NCI-H2081 (cell line): ENCODE data around the gene STAT5B.
"Not testable (repeated sequence)": the region's sequence is repeated elsewhere in the genome, so short reads cannot be mapped to it uniquely, and the experiment has no call there.

Experiments
- DNase-seq, 2 experiments: peaks; one replicate each; lab custom pipeline; 2025; lab: John Stamatoyannopoulos, UW

STAT5B gene

DNA sequence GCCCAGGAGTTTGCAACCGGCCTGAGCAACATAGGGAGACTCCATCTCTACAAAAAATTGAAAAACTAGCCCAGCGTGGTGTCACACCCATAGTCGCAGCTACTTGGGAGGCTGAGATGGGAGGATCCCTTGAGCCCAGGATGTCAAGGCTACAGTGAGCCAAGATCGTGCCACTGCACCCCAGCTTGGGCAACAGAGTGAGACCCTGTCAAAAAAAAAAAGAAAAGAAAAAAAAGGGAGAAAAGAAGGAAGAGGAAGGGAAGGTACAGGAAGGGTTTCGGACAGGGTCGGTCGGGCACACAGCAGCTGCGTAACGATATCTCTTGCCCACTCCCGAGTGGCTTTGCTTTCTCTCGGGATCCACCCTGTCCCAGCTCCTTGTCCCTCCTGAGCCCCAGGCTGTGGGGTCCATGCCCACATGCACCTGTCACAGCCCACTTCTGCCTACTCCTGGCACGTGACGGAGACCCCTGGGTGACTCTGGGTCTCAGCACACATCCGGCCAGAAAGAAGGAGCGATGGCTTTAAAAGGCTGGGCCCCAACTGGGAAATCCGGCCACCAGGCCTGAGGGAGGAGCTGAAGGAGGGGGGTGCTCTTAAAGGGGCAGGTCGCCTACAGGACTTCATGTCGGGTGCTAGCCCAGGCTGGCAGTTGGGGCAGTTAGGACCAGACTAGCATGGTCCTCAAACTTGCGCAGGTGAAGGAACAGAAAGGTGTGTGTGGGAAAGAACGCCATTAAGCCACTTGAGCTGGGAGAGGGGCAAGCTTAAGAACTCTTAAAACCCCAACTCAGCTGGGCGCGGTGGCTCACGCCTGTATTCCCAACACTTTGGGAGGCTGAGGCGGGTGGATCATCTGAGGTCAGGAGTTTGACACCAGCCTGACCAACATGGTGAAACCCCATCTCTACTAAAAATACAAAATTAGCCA is 82.0 kb downstream of the STAT5B start, which contains the start of gene GHDC:
TSS of gene GHDC (minus strand) at position 526 of the 931 bp plus-strand sequence. CDS start 913 bp downstream, outside the sequence.
- DNase-seq = peak; percentile 81 to 85

DNA sequence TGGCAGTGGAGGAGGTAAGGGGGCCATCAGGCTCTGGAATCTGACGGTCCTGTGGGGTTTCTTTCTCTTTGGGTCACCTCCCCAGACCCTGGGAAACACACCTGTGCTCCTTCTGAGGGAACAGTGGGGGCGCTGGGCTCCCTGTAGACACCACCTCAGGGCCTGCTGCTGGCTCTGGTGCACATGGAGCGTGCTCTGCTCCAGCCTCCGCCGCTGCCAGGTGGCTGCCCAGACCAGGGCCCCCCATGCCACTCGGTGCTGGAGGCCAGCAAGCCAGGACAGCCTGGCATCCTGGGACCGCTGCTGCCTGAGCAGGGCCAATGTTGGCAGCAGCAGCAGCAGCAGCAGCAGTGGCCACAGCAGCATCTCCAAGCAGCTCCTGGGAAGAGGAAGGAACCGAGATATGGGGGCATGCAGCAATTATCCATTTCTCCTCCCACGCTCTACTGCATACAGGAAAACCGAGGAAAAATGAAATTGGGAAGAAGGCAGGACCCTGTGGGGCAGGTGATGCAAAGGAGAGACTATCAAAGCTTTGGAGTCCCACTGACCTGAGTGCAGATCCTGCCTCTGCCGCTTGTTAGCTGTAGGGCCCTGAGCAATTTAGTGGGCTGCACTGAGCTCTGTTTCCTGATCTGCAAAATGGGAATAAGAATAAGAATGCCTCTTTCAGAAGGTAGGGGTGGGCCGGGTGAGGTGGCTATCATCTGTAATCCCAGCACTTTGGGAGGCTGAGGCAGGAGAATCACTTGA is 82.8 kb downstream of the STAT5B start:
- no peak for DNase-seq

GRCh38 chr17:42192189-42193126 is 83.7 kb downstream of the STAT5B start:
- no peak for DNase-seq

DNA sequence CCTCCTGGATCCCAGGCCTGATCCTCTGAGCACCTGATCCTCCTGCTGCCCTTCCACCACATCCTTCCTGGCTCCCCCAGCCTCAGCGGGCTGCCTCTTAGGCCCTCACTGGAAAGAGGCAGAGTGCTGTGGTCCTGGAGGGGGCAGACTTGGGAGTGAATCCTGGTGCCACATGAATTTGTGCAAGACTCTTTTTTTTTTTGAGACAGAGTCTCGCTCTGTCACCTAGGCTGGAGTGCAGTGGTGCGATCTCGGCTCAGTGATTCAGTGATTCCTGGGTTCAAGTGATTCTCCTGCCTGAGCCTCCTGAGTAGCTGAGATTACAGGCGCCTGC is 84.9 kb downstream of the STAT5B start:
- no peak for DNase-seq

DNA sequence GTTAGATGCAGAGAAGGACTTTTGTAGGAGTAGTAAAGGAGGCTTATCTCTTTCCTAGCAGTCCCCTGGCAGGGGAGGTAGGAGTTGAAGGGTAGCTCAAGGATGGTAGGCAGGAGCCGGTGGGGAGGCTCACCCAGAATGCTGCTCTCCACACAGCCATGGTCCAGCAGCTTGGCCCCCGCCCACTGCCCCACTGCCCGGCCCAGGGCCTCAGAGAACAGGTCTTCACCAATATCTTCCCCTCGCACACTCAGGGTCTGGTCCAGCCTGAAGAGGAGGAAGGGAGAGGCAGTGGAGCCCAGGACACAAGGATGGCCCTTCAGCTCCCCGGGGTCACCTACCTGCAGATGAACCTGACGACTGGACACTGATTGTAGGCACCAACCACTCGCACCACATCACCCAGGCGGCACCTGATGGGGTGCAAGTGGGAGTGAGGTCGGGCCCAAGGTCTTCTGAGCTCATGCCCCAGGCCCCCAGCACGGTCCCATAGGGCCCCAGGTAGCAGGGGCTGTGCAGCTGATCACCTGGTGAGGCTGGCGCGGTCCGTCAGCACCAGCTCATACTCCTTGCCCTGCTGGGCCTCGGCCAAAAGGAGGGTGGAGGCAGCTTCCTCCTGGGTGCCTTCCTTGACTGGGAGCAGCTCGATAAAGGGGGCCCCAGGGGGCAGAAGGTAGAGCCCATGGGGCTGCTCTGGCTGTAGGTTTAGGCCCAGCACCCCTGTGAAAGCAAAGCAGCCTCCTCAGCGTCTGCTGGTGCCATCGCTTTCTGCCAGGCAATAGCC is 85.5 kb downstream of the STAT5B start:
- no peak for DNase-seq

DNA sequence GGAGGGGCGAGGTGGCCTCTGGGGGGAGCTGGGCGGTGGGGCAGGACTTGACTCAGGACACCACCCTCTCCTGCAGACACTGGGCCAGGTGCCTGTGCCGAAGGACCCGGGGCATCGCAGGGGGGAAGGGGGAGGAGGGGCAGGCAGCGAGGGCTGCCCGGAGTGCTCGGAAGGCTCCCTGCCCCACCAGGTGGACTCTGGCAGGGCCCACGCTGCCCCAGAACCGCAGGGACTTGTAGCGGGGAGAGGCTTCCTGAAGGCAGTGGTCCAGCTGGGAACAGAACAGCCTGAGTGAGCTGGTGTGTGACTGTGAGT is 86.6 kb downstream of the STAT5B start:
- no peak for DNase-seq

DNA sequence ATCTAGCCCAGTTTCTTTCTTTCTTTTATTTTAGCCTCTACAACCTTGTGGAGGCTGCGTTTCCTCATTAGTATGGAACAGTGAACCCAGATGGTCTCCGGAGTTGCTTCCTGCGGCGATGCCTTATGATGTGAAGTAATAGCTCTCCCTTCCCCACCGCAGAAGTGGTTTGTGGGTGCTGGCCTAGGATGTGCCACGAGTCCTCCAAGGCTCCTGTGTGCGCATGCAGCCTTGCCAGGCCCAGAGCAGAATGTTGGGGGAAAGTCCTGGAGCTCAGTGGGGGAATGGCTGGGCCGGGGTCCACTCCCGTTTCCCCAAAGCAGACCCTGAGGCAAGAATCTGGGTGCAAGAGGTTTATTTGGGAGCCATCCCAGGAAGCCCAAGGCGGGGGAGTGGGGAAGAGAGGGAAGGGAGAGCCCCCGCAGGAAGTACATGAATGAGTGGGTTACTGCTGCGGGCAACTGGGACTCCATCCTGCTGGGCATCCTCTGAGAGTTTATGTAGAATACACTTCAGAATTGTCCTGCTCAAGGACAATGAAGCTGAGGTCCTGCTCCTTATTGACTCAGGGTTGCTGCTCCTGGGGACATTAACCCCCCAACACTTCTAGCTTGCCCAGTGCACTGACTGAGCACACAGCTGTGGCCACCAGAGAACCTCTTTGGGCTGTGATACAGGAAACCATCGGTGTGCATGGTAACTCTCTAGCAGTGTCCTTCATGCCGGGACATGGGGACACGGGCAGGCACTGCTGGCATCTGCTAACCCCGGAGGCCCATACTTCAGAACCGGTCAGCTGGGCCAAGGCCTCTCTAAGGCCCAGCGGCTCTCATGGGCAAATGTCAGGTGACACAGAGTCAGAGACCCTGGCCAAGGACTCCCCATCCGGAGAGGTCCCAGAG is 87.2 kb downstream of the STAT5B start:
- DNase-seq = no peak

- DNase-seq = no peak
Measured at GRCh38 chr17:42187833-42188232, 88.4 kb downstream of the STAT5B start.

DNA sequence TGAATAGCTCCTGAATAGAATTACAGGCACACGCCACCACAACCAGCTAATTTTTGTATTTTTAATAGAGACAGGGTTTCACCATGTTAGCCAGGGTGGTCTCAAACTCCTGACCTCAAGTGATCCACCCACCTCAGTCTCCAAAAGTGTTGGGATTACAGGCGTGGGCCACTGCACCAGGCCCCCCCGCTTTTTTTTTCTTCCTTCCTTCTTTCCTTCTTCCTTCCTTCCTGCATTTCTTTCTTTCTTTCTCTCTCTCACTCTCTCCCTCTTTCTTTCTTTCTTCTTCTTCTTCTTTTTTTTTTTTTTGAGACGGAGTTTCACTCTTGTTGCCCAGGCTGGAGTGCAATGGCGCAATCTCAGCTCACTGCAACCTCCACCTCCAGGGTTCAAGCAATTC is 90.0 kb downstream of the STAT5B start:
- DNase-seq = not testable (repeated sequence)

GRCh38 chr17:42185621-42185930 is 90.6 kb downstream of the STAT5B start:
- DNase-seq = no peak

- DNase-seq = peak in 1 of 2 experiments; percentile 53
Measured at GRCh38 chr17:42184713-42185620, 91.2 kb downstream of the STAT5B start, which contains the start of gene HCRT. TSS of gene HCRT (minus strand) at chr17:42185452. CDS start at chr17:42185365, 87 bp downstream.

GRCh38 chr17:42183741-42184711 is 92.2 kb downstream of the STAT5B start:
- peak in 1 of 2 experiments; percentile 29 for DNase-seq

DNA sequence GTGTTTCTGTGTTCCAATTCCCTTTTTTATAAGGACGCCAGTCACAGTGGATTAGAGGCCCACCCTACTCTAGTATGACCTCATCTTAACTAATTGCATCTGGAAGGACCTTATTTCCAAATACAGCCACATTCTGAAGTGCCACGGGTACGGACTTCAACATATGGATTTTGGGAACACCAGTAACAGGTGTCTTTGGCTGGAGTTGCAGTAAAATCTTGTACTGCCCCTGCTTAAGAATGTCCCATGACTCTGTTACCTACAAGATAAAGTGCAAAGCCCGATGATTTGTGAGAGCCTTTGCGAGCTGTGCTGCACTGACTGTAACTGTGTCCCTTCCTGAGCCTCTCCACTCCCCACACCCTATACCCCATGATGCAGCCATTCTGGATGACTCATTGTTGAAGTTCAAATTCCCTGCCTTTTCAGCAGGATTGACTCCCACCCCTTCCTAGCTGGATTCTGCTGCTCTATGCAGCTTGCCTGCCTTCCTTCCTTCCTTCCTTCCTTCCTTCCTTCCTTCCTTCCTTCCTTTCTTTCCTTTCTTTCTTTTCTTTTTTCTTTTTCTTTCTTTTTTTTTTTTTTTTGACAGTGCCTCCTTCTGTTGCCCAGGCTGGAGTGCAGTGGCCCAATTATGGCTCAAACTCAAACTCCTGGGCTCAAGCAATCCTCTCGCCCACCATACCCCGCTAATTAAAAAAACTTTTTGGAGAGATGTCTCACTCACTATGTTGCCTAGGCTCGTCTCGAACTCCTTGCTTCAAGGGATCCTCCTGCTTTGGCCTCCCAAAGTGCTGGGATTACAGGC is 93.1 kb downstream of the STAT5B start:
- DNase-seq = no peak

GRCh38 chr17:42181851-42182207 is 94.4 kb downstream of the STAT5B start:
- no peak for DNase-seq

- peak; percentile 88 to 89 for DNase-seq
Measured at GRCh38 chr17:42180922-42181850, 95.0 kb downstream of the STAT5B start, which contains the start of gene KCNH4. TSS of gene KCNH4 (minus strand) at chr17:42181142. CDS start at chr17:42180945, 197 bp downstream.

GRCh38 chr17:42180411-42180921 is 95.7 kb downstream of the STAT5B start:
- DNase-seq = no peak
